GM12878 (cell line): Measurements from ENCODE around the gene GPR171. TPM values are rescaled to one million over a fixed set of nuclear protein-coding genes. Genes with fewer than 3 reads are reported as not detected.

Experiments used
- ATAC-seq: fragments of 200-7000 bp; cut with Tn5 transposase; 3 replicates; pipeline ENCODE4 v1.9.1; 2020; ENCODE audit warnings: mild to moderate bottlenecking, moderate library complexity
- BruUV-seq: library from RNA; stranded (reverse); fragments of 400-500 nt; replicated peaks from 2 replicates; lab custom pipeline; 2021; lab: Mats Ljungman, UMichigan
- CTCF ChIA-PET: fragments of 300-600 bp; sonication (Branson Sonifier 250); formaldehyde crosslinking; extraction: SDS; loops from one replicate; lab custom pipeline; 2021; ENCODE audit warnings: inconsistent platforms; lab: Yijun Ruan, JAX
- POLR2A ChIA-PET: fragments of 350-600 bp; formaldehyde crosslinking; extraction: SDS; loops from one replicate; lab custom pipeline; 2021; ENCODE audit warnings: inconsistent platforms; lab: Charles Lee
- RAD21 ChIA-PET: fragments of 300-600 bp; sonication (Branson Sonifier 250); formaldehyde crosslinking; loops from one replicate; lab custom pipeline; 2023; ENCODE audit warnings: antibody characterized with exemption; ENCODE audit not compliant: unreplicated experiment; lab: Charles Lee
- SMC1A ChIA-PET: fragments of 300-600 bp; sonication (Branson Sonifier 250); formaldehyde crosslinking; loops from one replicate; lab custom pipeline; 2023; ENCODE audit not compliant: unreplicated experiment, uncharacterized antibody; lab: Charles Lee
- DNase-seq: peaks from one replicate; pipeline ENCODE4 v3.0.0-alpha.2; 2011; ENCODE audit warnings: low read depth, low spot score
- FAIRE-seq: peaks from 3 replicates; lab custom pipeline; 2011; peaks lifted over from hg19 to GRCh38; lab: Jason Lieb, UNC
- H2AFZ ChIP-seq: 2 replicates; pipeline ENCODE4 v1.6.0; 2011; ENCODE audit warnings: low read depth, low read length, control low read depth; ENCODE audit not compliant: control insufficient read depth
- H3K27ac ChIP-seq: 2 replicates; pipeline ENCODE4 v1.5.1; 2011; ENCODE audit warnings: control low read depth; ENCODE audit not compliant: control insufficient read depth, insufficient read depth
- H3K27me3 ChIP-seq, 2 experiments: replicated peaks in 1 of 2; 2 replicates each; pipeline versions ENCODE4 v1.6.0 to v1.6.1; 2011; ENCODE audit warnings: low read length in 1 of 2; ENCODE audit not compliant: control insufficient read depth in 2 of 2, insufficient read depth in 2 of 2
- H3K36me3 ChIP-seq, 2 experiments: 2 replicates each; pipeline ENCODE4 v1.5.1; 2011; ENCODE audit warnings: low read length in 1 of 2; ENCODE audit not compliant: control insufficient read depth in 2 of 2, insufficient read depth in 2 of 2
- H3K4me1 ChIP-seq: 2 replicates; pipeline ENCODE4 v1.6.1; 2011; ENCODE audit warnings: mild to moderate bottlenecking, low read length, moderate library complexity, mixed read lengths; ENCODE audit not compliant: control insufficient read depth, insufficient read depth
- H3K4me2 ChIP-seq: 2 replicates; pipeline ENCODE4 v1.6.0; 2011; ENCODE audit warnings: control low read depth; ENCODE audit not compliant: control insufficient read depth, insufficient read depth
- H3K4me3 ChIP-seq: fragments of 200-600 bp; sonication (generic); 2 replicates; pipeline ENCODE4 v1.5.1; 2016
- H3K79me2 ChIP-seq: 2 replicates; pipeline ENCODE4 v1.6.0; 2011; ENCODE audit warnings: low read length; ENCODE audit not compliant: control insufficient read depth, insufficient read depth
- H3K9ac ChIP-seq: 2 replicates; pipeline ENCODE4 v1.8.0; 2011; ENCODE audit warnings: low read length, control low read depth, mixed read lengths; ENCODE audit not compliant: control insufficient read depth, insufficient read depth
- H3K9me3 ChIP-seq: replicated peaks from 3 replicates; pipeline ENCODE4 v1.5.1; 2011; ENCODE audit warnings: mild to moderate bottlenecking, low read length; ENCODE audit not compliant: control insufficient read depth, insufficient read depth
- H4K20me1 ChIP-seq: 2 replicates; pipeline ENCODE4 v1.6.0; 2011; ENCODE audit not compliant: control insufficient read depth, insufficient read depth
- ASH2L ChIP-seq: fragments of 300-600, 200-600 bp; sonication (generic); IDR thresholded peaks from 2 replicates; pipeline ENCODE4 v1.6.1; 2017; ENCODE audit warnings: low read depth, mild to moderate bottlenecking, borderline replicate concordance
- BCL11A ChIP-seq: IDR thresholded peaks from 2 replicates; pipeline ENCODE4 v1.6.1; 2011; ENCODE audit warnings: low read depth, low read length
- CHD2 ChIP-seq: IDR thresholded peaks from 2 replicates; pipeline ENCODE4 v1.6.1; 2011; ENCODE audit warnings: low read depth, low read length, improper control_type of control experiment, borderline replicate concordance
- CHD4 ChIP-seq: fragments of 200-600 bp; sonication (generic); IDR thresholded peaks from 2 replicates; pipeline ENCODE4 v1.6.1; 2016; ENCODE audit warnings: mild to moderate bottlenecking
- CREM ChIP-seq: IDR thresholded peaks from 2 replicates; pipeline ENCODE4 v1.6.1; 2014; ENCODE audit warnings: antibody characterized with exemption, low read depth
- EZH2 ChIP-seq: IDR thresholded peaks from 2 replicates; pipeline ENCODE4 v1.6.1; 2012; ENCODE audit warnings: low read depth, mild to moderate bottlenecking, control low read depth, inconsistent platforms, low read length, borderline replicate concordance; ENCODE audit not compliant: control insufficient read depth
- JUNB ChIP-seq: IDR thresholded peaks from 2 replicates; pipeline ENCODE4 v1.6.1; 2016; ENCODE audit warnings: antibody characterized with exemption, mild to moderate bottlenecking
- KAT2A ChIP-seq: conservative IDR thresholded peaks from 2 replicates; pipeline ENCODE4 v1.6.1; 2011; ENCODE audit warnings: low read depth, low read length; ENCODE audit not compliant: control insufficient read depth
- MYB ChIP-seq: fragments of 150-350 bp; IDR thresholded peaks from 2 replicates; pipeline ENCODE4 v1.6.1; 2014; ENCODE audit warnings: mild to moderate bottlenecking, low read depth, low read length, borderline replicate concordance
- NR2F1 ChIP-seq: fragments of 450-650 bp; conservative IDR thresholded peaks from 2 replicates; pipeline ENCODE4 v1.6.1; 2017; ENCODE audit warnings: mild to moderate bottlenecking
- STAT1 ChIP-seq: fragments of 450-650 bp; conservative IDR thresholded peaks from 2 replicates; pipeline ENCODE4 v1.6.1; 2014; ENCODE audit warnings: antibody characterized with exemption, mild to moderate bottlenecking
- ZNF207 ChIP-seq: fragments of 450-650 bp; IDR thresholded peaks from 2 replicates; pipeline ENCODE4 v1.6.1; 2014; ENCODE audit warnings: antibody characterized with exemption, mild to moderate bottlenecking, borderline replicate concordance
- WGBS: methylation state at CpG from one replicate; pipeline ENCODE4 v1.1.6; 2016; ENCODE audit warnings: low lambda C conversion rate; ENCODE audit not compliant: insufficient replicate concordance, insufficient coverage; ENCODE audit errors: missing lambda C conversion rate; 5-methylcytosine and 5-hydroxymethylcytosine counted together
- in situ Hi-C: fragments of 300-500 bp; cut with MboI; formaldehyde crosslinking; loops from 9 replicates; pipeline ENCODE4 v1.14.3; 2018; ENCODE audit warnings: mixed read lengths
- intact Hi-C: fragments of 100-400 bp; cut with micrococcal nuclease; formaldehyde crosslinking; loops from one replicate; pipeline ENCODE4 v1.14.2; 2022; ENCODE audit not compliant: unreplicated experiment
- polyA plus RNA-seq, 11 experiments: library from polyadenylated mRNA; depleted of rRNA in 4 of 11; unstranded in 6 of 11; stranded (reverse) in 5 of 11; fragments of >200 nt; fragmentation: Nextera tagmentation in 4 of 11; fragmentation: Illumina TruSeq in 1 of 11; extraction: Ambion mirVana in 4 of 11; extraction: Trizol in 1 of 11; gene quantifications; 1 replicate in 1 of 11; 2 replicates in 10 of 11; pipeline versions ENCODE4 v1.2.1 to v1.2.3, GENCODE V29; 2011 to 2016; ENCODE audit warnings: inconsistent platforms in 2 of 11, missing spikeins in 2 of 11, low read depth in 1 of 11
- total RNA-seq, 4 experiments: library from RNA; depleted of rRNA in 3 of 4; stranded (reverse); fragments of >200 nt in 3 of 4; fragmentation: Illumina TruSeq in 1 of 4; extraction: Trizol in 1 of 4; gene quantifications; 2 replicates each; pipeline versions ENCODE4 v1.2.1 to v1.2.3, GENCODE V29; 2013 to 2021
- TF ChIP-seq, protein P1 (sequence below): IDR thresholded peaks from 2 replicates; pipeline ENCODE4 v1.6.1; 2012; ENCODE audit warnings: mild to moderate bottlenecking, low read depth, low read length
- TF ChIP-seq, protein P2 (sequence below): IDR thresholded peaks from 2 replicates; pipeline ENCODE4 v1.6.1; 2011; ENCODE audit warnings: low read depth, low read length, improper control_type of control experiment, borderline replicate concordance
- TF ChIP-seq, protein P3 (sequence below): IDR thresholded peaks from 2 replicates; pipeline ENCODE4 v1.6.1; 2012; ENCODE audit warnings: low read depth, low read length, improper control_type of control experiment
- TF ChIP-seq, protein P4 (sequence below): fragments of 450-650 bp; IDR thresholded peaks from 2 replicates; pipeline ENCODE4 v1.6.1; 2017; ENCODE audit warnings: antibody characterized with exemption, mild to moderate bottlenecking, moderate library complexity

GPR171 gene
- total and polyA plus RNA-seq, 10 of the 15 experiments (the other 5 are each of a cell fraction or from before 2014, with no cell fraction given) = 0.05 to 0.07 TPM; not detected in 8

DNA sequence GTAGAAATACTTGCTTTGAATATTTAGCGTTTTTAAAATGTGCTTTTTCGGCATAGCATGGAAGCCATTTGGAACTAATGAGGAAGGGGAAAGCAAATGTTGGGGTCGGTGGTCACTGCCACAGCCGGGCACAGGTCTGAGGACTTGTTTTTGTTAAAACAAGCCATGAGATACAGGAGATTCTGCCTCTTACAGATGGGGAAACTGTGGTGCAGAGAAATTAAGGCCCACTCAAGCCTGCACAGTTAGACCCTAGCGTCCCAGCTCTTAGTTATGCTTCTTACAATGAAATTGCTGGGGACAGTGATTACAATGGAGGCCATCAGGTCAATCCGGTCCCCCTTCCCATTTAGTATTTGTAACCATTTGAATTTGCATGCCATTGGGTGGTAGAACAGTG is 2.5 kb upstream of the GPR171 start:
- intact Hi-C loops = no loop called here
- H3K36me3 ChIP-seq = no peaks in the 10 kb centered on the region
- no peak for ATAC-seq
- TF ChIP-seq ZNF207 (no peak), CHD4 (no peak), STAT1 (no peak), JUNB (no peak), ASH2L (no peak), KAT2A (no peak), EZH2 (no peak), BCL11A (no peak), CHD2 (no peak), MYB (no peak), NR2F1 (no peak), CREM (no peak)
- TF ChIP-seq, protein P1, sequence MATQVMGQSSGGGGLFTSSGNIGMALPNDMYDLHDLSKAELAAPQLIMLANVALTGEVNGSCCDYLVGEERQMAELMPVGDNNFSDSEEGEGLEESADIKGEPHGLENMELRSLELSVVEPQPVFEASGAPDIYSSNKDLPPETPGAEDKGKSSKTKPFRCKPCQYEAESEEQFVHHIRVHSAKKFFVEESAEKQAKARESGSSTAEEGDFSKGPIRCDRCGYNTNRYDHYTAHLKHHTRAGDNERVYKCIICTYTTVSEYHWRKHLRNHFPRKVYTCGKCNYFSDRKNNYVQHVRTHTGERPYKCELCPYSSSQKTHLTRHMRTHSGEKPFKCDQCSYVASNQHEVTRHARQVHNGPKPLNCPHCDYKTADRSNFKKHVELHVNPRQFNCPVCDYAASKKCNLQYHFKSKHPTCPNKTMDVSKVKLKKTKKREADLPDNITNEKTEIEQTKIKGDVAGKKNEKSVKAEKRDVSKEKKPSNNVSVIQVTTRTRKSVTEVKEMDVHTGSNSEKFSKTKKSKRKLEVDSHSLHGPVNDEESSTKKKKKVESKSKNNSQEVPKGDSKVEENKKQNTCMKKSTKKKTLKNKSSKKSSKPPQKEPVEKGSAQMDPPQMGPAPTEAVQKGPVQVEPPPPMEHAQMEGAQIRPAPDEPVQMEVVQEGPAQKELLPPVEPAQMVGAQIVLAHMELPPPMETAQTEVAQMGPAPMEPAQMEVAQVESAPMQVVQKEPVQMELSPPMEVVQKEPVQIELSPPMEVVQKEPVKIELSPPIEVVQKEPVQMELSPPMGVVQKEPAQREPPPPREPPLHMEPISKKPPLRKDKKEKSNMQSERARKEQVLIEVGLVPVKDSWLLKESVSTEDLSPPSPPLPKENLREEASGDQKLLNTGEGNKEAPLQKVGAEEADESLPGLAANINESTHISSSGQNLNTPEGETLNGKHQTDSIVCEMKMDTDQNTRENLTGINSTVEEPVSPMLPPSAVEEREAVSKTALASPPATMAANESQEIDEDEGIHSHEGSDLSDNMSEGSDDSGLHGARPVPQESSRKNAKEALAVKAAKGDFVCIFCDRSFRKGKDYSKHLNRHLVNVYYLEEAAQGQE = no peak
- TF ChIP-seq, protein P2, sequence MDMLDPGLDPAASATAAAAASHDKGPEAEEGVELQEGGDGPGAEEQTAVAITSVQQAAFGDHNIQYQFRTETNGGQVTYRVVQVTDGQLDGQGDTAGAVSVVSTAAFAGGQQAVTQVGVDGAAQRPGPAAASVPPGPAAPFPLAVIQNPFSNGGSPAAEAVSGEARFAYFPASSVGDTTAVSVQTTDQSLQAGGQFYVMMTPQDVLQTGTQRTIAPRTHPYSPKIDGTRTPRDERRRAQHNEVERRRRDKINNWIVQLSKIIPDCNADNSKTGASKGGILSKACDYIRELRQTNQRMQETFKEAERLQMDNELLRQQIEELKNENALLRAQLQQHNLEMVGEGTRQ = no peak
- TF ChIP-seq, protein P3, sequence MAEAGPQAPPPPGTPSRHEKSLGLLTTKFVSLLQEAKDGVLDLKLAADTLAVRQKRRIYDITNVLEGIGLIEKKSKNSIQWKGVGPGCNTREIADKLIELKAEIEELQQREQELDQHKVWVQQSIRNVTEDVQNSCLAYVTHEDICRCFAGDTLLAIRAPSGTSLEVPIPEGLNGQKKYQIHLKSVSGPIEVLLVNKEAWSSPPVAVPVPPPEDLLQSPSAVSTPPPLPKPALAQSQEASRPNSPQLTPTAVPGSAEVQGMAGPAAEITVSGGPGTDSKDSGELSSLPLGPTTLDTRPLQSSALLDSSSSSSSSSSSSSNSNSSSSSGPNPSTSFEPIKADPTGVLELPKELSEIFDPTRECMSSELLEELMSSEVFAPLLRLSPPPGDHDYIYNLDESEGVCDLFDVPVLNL = no peak
- TF ChIP-seq, protein P4, sequence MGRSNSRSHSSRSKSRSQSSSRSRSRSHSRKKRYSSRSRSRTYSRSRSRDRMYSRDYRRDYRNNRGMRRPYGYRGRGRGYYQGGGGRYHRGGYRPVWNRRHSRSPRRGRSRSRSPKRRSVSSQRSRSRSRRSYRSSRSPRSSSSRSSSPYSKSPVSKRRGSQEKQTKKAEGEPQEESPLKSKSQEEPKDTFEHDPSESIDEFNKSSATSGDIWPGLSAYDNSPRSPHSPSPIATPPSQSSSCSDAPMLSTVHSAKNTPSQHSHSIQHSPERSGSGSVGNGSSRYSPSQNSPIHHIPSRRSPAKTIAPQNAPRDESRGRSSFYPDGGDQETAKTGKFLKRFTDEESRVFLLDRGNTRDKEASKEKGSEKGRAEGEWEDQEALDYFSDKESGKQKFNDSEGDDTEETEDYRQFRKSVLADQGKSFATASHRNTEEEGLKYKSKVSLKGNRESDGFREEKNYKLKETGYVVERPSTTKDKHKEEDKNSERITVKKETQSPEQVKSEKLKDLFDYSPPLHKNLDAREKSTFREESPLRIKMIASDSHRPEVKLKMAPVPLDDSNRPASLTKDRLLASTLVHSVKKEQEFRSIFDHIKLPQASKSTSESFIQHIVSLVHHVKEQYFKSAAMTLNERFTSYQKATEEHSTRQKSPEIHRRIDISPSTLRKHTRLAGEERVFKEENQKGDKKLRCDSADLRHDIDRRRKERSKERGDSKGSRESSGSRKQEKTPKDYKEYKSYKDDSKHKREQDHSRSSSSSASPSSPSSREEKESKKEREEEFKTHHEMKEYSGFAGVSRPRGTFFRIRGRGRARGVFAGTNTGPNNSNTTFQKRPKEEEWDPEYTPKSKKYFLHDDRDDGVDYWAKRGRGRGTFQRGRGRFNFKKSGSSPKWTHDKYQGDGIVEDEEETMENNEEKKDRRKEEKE = no peak
- TF ChIP-seq, all 136 proteins: peak for 0
- no peak overlapping the region for H3K4me3 ChIP-seq
- H4K20me1 ChIP-seq = no peaks in the 10 kb centered on the region
- in situ Hi-C loops = no loop called here
- no TSS peak for BruUV-seq
- H3K27me3 ChIP-seq = no peaks in the 10 kb centered on the region
- no peak overlapping the region for H3K9ac ChIP-seq
- WGBS = 56% methylated on average over 6 of the region's 6 CpGs
- ChIA-PET CTCF (interaction anchor here (0.7 to 1.4 kb wide), 2 partner anchors 36 to 37 kb away, joined by 3 read pairs; no protein-coding TSS in a partner anchor), SMC1A (interaction anchor here (1.2 kb wide), 1 partner anchor 34 kb away, joined by 3 read pairs; no protein-coding TSS in a partner anchor), RAD21 (no interaction called here), POLR2A (no interaction called here)
- H3K27ac ChIP-seq = no peak overlapping the region
- H3K4me2 ChIP-seq = no peak overlapping the region
- no peak overlapping the region for H2AFZ ChIP-seq
- H3K9me3 ChIP-seq = no peaks in the 10 kb centered on the region
- no peaks in the 10 kb centered on the region; the same call in 1 of the 2 replicates for H3K4me1 ChIP-seq
- H3K79me2 ChIP-seq = no peaks in the 10 kb centered on the region
- FAIRE-seq = no peak
- DNase-seq = no peak
